Cardiac septum (tissue), 1 donor: ENCODE measurements around the gene TRAK1. TPM values are rescaled to one million over a fixed set of nuclear protein-coding genes. Genes with fewer than 3 reads are reported as not detected.

ENCODE experiments used
- total RNA-seq: library from RNA; stranded (reverse); fragmentation: NEBNext Ultra II Directional; extraction: Animal tissue kit (Norgen Biotek cat#: 25700); gene quantifications from one replicate; pipeline ENCODE4 v1.2.1, GENCODE V29; 2021
- donor health status: DM: no; HTN: no; CAD: no.

The TRAK1 gene
- total RNA-seq, 1 donor from 2014 or later, result 246 TPM

Other genes starting within 250 kb of the TRAK1 start
- 5.1 TPM for gene ULK4, start 129.3 kb upstream of the TRAK1 start, total RNA-seq
- gene CCK, start 174.8 kb downstream of the TRAK1 start, total RNA-seq, result not detected